ENCODE data around the gene CACNG5. TPM values are rescaled to one million over a fixed set of nuclear protein-coding genes. Genes with fewer than 3 reads are reported as not detected.
A peak's percentile ranks its signal among the peaks of the same experiment; 100 is the strongest.

The CACNG5 gene
- polyA plus RNA-seq, 1 experiment, result not detected

DNA sequence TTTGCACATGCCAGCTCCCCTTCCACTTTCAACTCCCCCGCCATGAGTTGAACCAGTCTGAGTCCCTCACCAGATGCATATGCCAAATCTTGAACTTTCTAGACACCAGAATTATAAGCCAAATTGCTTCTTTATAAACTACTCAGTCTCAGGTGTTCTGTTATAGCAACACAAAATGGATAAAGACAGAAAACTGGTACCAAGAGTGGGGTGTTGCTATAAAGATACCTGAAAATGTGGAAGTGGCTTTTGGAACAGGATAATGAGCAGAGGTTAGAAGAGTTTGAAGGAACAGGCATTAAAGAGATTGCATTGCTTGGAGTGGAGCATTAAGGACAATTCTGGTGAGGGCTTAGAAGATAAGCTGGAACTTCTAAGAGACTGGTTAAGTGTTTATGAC is 17.2 kb upstream of the CACNG5 start:
- ChIA-PET POLR2A (no interaction called here), CTCF (no interaction called here)
- H3K36me3 ChIP-seq (ENCODE audit: control insufficient read depth, insufficient read depth, low read length), result no peaks in the 10 kb centered on the region
- no peak for DNase-seq (ENCODE audit: low read depth)
- TF ChIP-seq, protein P1, sequence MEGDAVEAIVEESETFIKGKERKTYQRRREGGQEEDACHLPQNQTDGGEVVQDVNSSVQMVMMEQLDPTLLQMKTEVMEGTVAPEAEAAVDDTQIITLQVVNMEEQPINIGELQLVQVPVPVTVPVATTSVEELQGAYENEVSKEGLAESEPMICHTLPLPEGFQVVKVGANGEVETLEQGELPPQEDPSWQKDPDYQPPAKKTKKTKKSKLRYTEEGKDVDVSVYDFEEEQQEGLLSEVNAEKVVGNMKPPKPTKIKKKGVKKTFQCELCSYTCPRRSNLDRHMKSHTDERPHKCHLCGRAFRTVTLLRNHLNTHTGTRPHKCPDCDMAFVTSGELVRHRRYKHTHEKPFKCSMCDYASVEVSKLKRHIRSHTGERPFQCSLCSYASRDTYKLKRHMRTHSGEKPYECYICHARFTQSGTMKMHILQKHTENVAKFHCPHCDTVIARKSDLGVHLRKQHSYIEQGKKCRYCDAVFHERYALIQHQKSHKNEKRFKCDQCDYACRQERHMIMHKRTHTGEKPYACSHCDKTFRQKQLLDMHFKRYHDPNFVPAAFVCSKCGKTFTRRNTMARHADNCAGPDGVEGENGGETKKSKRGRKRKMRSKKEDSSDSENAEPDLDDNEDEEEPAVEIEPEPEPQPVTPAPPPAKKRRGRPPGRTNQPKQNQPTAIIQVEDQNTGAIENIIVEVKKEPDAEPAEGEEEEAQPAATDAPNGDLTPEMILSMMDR (IDR thresholded peaks at IDR 0.05; ENCODE audit: insufficient read depth, low read depth, low read length), result no peak
- H3K27me3 ChIP-seq (ENCODE audit: control insufficient read depth, insufficient read depth, low read length), result peaks cover 3% of the 10 kb centered on the region; the same call in 1 of the 2 replicates
- no peak overlapping the region for H3K4me3 ChIP-seq (ENCODE audit: low read depth, low read length)

DNA sequence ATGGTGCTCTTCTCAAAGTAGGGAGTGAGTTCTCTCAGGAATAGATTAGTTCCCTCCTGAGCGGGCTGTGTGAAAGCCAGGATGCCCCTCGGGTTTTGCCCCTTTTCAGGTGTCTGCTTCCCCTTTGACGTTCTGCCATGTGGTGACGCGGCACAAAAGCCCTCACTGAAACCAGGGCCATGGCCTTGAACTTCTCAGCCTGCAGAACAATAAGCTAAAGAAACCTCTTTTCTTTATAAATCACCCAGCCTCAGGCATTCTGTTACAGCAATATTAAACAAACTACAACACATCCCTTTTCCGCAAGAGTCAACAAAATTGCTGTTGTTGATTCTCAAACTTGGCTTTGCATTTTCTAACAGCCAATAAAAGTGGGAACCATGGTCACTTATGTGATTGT is 15.5 kb upstream of the CACNG5 start:
- CTCF ChIA-PET, result no interaction called here
- POLR2A ChIA-PET, result no interaction called here
- Histone ChIP-seq H3K27me3 (ENCODE audit: control insufficient read depth, insufficient read depth, low read length) (peaks cover 3% of the 10 kb centered on the region; the same call in 1 of the 2 replicates), H3K36me3 (ENCODE audit: control insufficient read depth, insufficient read depth, low read length) (no peaks in the 10 kb centered on the region), H3K4me3 (ENCODE audit: low read depth, low read length) (no peak overlapping the region)
- no peak for DNase-seq (ENCODE audit: low read depth)
- TF ChIP-seq, protein P1 (IDR thresholded peaks at IDR 0.05; ENCODE audit: insufficient read depth, low read depth, low read length), result no peak

DNA sequence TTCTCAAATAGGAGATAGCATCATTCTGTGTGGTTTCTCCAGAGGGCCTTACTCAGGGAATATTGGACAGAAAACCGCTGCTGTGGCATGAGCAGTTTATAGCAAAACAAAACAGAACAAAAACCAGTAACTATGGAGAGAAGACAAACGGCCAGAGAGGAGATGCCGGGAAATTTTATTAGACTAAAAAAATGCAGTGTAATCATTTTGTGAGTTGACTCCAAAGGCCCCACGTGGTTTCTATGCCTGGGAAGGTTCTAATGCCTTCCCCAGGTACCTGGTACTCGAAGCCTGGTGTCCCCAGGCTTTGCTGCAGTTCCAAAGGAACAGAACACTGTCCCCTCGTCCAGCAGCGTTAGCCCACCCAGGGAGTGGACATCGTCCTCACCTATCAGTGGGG is 12.9 kb upstream of the CACNG5 start:
- Histone ChIP-seq H3K4me3 (ENCODE audit: low read depth, low read length) (no peak overlapping the region), H3K27me3 (ENCODE audit: control insufficient read depth, insufficient read depth, low read length) (peaks cover 4% of the 10 kb centered on the region; the same call in 1 of the 2 replicates), H3K36me3 (ENCODE audit: control insufficient read depth, insufficient read depth, low read length) (no peaks in the 10 kb centered on the region)
- TF ChIP-seq, protein P1 (IDR thresholded peaks at IDR 0.05; ENCODE audit: insufficient read depth, low read depth, low read length), result no peak
- no peak for DNase-seq (ENCODE audit: low read depth)
- CTCF ChIA-PET, result no interaction called here
- POLR2A ChIA-PET, result no interaction called here

DNA sequence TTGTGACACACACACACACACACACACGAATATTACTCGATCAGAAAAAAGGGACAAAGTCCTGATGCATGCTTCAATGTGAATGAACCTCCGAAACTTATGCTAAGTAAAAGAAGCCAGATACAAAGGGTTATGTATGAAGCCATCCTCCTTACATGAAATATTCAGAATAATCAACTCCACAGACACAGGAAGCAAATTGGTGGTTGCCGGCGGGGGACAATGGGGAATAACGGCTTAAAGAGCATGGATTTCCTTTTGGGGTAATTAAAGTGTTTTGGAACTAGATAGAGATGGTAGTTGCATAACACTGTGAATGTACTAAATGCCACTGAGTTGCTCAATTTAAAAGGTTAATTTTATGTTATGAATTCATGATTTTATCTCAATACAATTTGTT is 8.1 kb upstream of the CACNG5 start:
- H3K36me3 ChIP-seq (ENCODE audit: control insufficient read depth, insufficient read depth, low read length), result no peaks in the 10 kb centered on the region
- no peak overlapping the region for H3K4me3 ChIP-seq (ENCODE audit: low read depth, low read length)
- peaks cover 2% of the 10 kb centered on the region; the same call in 1 of the 2 replicates for H3K27me3 ChIP-seq (ENCODE audit: control insufficient read depth, insufficient read depth, low read length)
- CTCF ChIA-PET, result no interaction called here
- TF ChIP-seq, protein P1 (IDR thresholded peaks at IDR 0.05; ENCODE audit: insufficient read depth, low read depth, low read length), result no peak
- POLR2A ChIA-PET, result no interaction called here
- no peak for DNase-seq (ENCODE audit: low read depth)

DNA sequence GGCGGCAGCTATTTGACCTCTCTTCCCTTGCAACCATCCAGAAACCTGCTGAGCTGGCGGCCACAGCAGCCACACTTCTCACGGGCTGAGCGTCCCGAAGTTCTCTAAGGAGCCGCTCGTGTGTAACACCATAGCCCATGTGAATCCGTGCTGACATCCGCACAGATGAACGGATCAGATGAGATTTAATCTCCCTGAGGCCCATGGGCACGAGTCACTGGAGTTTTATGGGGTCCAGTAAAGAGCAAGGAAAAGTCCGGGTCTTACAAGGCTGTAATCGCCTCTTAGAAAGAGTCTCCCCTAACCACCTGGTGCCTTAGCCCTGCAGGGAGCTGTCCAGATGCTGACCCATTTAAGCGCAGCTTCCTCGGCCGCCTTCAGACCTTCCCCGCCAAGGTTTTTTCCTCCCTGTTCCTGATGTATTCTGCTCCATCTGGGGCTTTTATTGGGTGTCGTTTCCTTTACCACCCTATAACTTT is 5.5 kb upstream of the CACNG5 start:
- DNase-seq (ENCODE audit: low read depth), result peak; percentile 4
- no peaks in the 10 kb centered on the region for H3K36me3 ChIP-seq (ENCODE audit: control insufficient read depth, insufficient read depth, low read length)
- peaks cover 8% of the 10 kb centered on the region for H3K27me3 ChIP-seq (ENCODE audit: control insufficient read depth, insufficient read depth, low read length)
- POLR2A ChIA-PET, result no interaction called here
- H3K4me3 ChIP-seq (ENCODE audit: low read depth, low read length), result no peak overlapping the region
- TF ChIP-seq, protein P1 (IDR thresholded peaks at IDR 0.05; ENCODE audit: insufficient read depth, low read depth, low read length), result no peak
- CTCF ChIA-PET, result interaction anchor here (0.6 kb wide), 1 partner anchor 14 kb away, joined by 3 read pairs; no protein-coding TSS in a partner anchor

Measured in BJ (cell line).